ENCODE results near the gene RNF223.
"Not testable (repeated sequence)": the region's sequence is repeated elsewhere in the genome, so short reads cannot be mapped to it uniquely, and the experiment has no call there.

- TF ChIP-seq POLR2A, CTCF (IDR thresholded peaks at IDR 0.05): not testable (repeated sequence)
Measured at GRCh38 chr1:1104152-1104551, 30.0 kb upstream of the RNF223 start.

All from thyroid gland (tissue), 4 donors.